Kidney (tissue), 14 donors: Measurements from ENCODE around the gene SLC66A1. TPM values are rescaled to one million over a fixed set of nuclear protein-coding genes. Genes with fewer than 3 reads are reported as not detected.

Source experiments
- DNase-seq, 5 donors: peaks; one replicate each; pipeline ENCODE4 v3.0.0-alpha.2; 2013 to 2020
- FAIRE-seq: peaks from 2 replicates; lab custom pipeline; 2012; peaks lifted over from hg19 to GRCh38; lab: Jason Lieb, UNC
- H3K27ac ChIP-seq, 2 donors: one replicate each; pipeline ENCODE4 v1.7.0; 2013; ENCODE audit warnings: low read depth in 2 of 2, low read length in 2 of 2, inconsistent platforms in 1 of 2
- H3K27me3 ChIP-seq: one replicate; pipeline ENCODE4 v1.7.1; 2013; ENCODE audit warnings: low read length, inconsistent platforms; ENCODE audit not compliant: control insufficient read depth, insufficient read depth
- H3K36me3 ChIP-seq, 3 donors: one replicate each; pipeline versions ENCODE4 v1.7.0 to v1.7.1; 2013; ENCODE audit warnings: low read length in 3 of 3, control low read depth in 1 of 3, inconsistent platforms in 1 of 3; ENCODE audit not compliant: insufficient read depth in 3 of 3, control insufficient read depth in 2 of 3
- H3K4me1 ChIP-seq, 3 donors: one replicate each; pipeline versions ENCODE4 v1.7.0 to v1.7.1; 2013; ENCODE audit warnings: low read length in 3 of 3, inconsistent platforms in 1 of 3, low read depth in 1 of 3; ENCODE audit not compliant: control insufficient read depth in 2 of 3, insufficient read depth in 2 of 3
- H3K4me3 ChIP-seq, 3 donors: one replicate each; pipeline versions ENCODE4 v1.7.0 to v1.8.1; 2013; ENCODE audit warnings: low read length in 3 of 3, control low read depth in 1 of 3, inconsistent platforms in 1 of 3
- H3K9ac ChIP-seq, 3 donors: one replicate each; pipeline versions ENCODE4 v1.7.0 to v1.7.1; 2013; ENCODE audit warnings: low read length in 3 of 3, control low read depth in 1 of 3, inconsistent platforms in 1 of 3
- H3K9me3 ChIP-seq, 3 donors: one replicate each; pipeline versions ENCODE4 v1.7.0 to v1.7.1; 2013; ENCODE audit warnings: low read length in 3 of 3, control low read depth in 1 of 3, inconsistent platforms in 1 of 3; ENCODE audit not compliant: control insufficient read depth in 2 of 3, insufficient read depth in 1 of 3
- intact Hi-C: fragments of 100-400 bp; cut with DNase I; formaldehyde crosslinking; loops from one replicate; pipeline ENCODE4 v1.11.1; 2022
- polyA plus RNA-seq: library from polyadenylated mRNA; stranded (reverse); fragments of 350-450 nt; fragmentation: Illumina TruSeq; extraction: RNeasy Lipid Tissue Mini Kit (QIAGEN cat#74804); gene quantifications from one replicate; pipeline ENCODE4 v1.2.3, GENCODE V29; 2014; ENCODE audit warnings: low read depth, low replicate concordance; ENCODE audit not compliant: insufficient read depth
- total RNA-seq: library from RNA; stranded (reverse); fragmentation: NEBNext Ultra II Directional; extraction: Animal tissue kit (Norgen Biotek cat#: 25700); gene quantifications from one replicate; pipeline ENCODE4 v1.2.1, GENCODE V29; 2021
- TF ChIP-seq, protein P1 (sequence below): IDR thresholded peaks from 3 replicates; pipeline ENCODE4 v1.5.1; 2012; ENCODE audit warnings: mild to moderate bottlenecking, moderate library complexity, borderline replicate concordance; ENCODE audit not compliant: insufficient read depth; ENCODE audit errors: extremely low read depth
- donor health status: control.
- donor health status: control.
- donor health status: control.
- donor health status: control.
- donor health status: control.
- donor health status: DM: yes; HTN: yes; CAD: no.
- donor health status: Normal renal cell carcinoma (clear cell type).

Gene SLC66A1
- total and polyA plus RNA-seq, 2 donors from 2014 or later, result 12.2 to 14.7 TPM

DNA sequence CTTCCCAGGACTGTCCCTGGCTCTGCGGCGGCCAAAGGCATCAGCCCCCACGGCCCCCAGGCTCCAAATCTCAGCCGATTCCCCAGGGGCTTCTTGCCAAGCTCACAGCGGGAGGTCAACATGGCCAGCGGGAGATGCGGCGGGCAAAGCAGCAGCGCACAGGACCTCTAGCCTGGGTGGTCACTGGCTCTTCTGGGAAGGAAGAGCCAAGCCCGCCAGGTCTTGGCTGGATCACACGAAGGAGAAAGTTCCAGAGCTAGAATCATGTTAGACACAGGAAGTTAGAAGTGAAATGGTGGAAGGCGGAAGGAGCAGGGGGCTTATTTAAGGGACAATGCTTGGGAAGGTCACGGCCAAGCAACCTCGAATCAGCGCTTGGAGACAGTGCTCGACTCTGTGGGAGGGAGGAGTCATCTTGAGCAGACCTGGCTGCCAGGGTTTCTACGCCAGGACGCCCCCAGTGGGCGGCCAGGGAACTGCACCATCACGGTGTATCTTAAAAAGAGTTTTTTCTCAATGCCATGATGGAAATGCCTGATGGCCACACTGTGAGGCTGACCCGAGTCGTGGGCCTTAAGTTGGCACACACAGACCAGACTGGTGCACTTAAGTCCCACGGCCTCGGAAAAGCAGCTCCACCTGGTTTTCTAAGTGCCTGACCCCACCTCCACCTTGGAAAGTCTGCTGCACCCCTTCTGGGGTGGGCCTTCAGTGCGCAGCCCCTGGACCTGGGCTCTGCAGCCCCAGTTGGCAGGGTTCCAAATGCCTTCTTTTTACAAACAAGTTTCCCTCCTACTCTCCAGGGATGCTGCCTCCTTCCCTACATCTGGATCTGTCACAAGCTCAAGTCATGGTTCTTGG lies 29.3 kb downstream of the SLC66A1 start:
- peak; percentile 74 to 84 (median 82) for DNase-seq
- intact Hi-C loops, result no loop called here
- TF ChIP-seq, protein P1, sequence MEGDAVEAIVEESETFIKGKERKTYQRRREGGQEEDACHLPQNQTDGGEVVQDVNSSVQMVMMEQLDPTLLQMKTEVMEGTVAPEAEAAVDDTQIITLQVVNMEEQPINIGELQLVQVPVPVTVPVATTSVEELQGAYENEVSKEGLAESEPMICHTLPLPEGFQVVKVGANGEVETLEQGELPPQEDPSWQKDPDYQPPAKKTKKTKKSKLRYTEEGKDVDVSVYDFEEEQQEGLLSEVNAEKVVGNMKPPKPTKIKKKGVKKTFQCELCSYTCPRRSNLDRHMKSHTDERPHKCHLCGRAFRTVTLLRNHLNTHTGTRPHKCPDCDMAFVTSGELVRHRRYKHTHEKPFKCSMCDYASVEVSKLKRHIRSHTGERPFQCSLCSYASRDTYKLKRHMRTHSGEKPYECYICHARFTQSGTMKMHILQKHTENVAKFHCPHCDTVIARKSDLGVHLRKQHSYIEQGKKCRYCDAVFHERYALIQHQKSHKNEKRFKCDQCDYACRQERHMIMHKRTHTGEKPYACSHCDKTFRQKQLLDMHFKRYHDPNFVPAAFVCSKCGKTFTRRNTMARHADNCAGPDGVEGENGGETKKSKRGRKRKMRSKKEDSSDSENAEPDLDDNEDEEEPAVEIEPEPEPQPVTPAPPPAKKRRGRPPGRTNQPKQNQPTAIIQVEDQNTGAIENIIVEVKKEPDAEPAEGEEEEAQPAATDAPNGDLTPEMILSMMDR, result peak; percentile 81
- H3K9me3 ChIP-seq, result no peaks in the 10 kb centered on the region
- H3K4me1 ChIP-seq, result peaks cover 0 to 3% (median 0%) of the 10 kb centered on the region in 3 donors
- no peak overlapping the region for H3K4me3 ChIP-seq
- FAIRE-seq, result no peak
- H3K27ac ChIP-seq, result no peak overlapping the region
- no peak overlapping the region for H3K9ac ChIP-seq
- H3K36me3 ChIP-seq, result peaks cover 0 to 14% (median 7%) of the 10 kb centered on the region in 3 donors
- H3K27me3 ChIP-seq, result no peaks in the 10 kb centered on the region

DNA sequence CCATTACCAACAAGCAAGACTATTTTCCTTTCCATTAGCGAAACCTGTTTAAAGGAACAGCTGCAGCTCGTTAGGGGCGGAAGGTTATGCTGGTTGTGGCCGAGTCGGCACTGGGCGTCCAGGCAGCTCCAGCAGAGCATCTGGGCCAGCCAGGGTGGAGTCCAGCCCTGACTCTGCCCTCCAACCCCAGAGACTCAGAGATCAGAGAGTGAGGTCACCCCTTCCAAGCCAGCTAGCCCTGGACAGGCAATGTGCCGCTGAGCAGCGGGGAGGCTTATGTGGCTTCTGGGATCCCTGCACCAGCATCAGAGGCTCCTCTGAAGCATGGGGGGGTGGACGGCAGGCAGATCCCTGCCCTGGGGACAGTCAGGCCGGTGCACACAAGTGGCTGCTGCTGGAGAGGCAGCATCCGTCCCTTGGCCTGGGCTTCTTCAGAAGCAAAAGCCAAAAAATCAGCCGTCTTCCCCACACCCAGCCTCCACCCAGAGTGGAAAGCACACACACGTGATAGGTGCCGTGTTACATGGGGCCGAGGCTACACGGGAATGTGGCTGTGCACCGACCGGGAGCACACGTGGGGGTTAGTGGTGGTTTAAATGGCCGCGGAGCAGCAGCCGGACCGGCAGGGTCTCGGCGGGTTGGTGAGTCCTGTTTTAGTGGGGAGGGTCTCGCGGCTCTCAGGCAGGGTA lies 30.1 kb downstream of the SLC66A1 start:
- Histone ChIP-seq H3K27ac (no peak overlapping the region), H3K9me3 (no peaks in the 10 kb centered on the region), H3K27me3 (no peaks in the 10 kb centered on the region), H3K36me3 (peaks cover 0 to 14% (median 7%) of the 10 kb centered on the region in 3 donors), H3K4me3 (no peak overlapping the region), H3K4me1 (peaks cover 0 to 3% (median 0%) of the 10 kb centered on the region in 3 donors), H3K9ac (no peak overlapping the region)
- intact Hi-C loops, result no loop called here
- no peak for FAIRE-seq
- DNase-seq, result no peak
- TF ChIP-seq, protein P1, result no peak

- TF ChIP-seq, protein P1, result no peak
- Histone ChIP-seq H3K4me3 (no peak overlapping the region), H3K4me1 (peaks cover 0 to 3% (median 0%) of the 10 kb centered on the region in 3 donors), H3K9me3 (no peaks in the 10 kb centered on the region), H3K27me3 (no peaks in the 10 kb centered on the region), H3K9ac (no peak overlapping the region), H3K27ac (no peak overlapping the region), H3K36me3 (peaks cover 0 to 14% (median 7%) of the 10 kb centered on the region in 3 donors)
- peak in 1 of 5 donors; percentile 71 for DNase-seq
- no peak for FAIRE-seq
- intact Hi-C loops, result no loop called here
Observed at GRCh38 chr1:19342894-19343616, 30.9 kb downstream of the SLC66A1 start.
